Measurements from ENCODE around the gene HLA-DPB1.

DNA sequence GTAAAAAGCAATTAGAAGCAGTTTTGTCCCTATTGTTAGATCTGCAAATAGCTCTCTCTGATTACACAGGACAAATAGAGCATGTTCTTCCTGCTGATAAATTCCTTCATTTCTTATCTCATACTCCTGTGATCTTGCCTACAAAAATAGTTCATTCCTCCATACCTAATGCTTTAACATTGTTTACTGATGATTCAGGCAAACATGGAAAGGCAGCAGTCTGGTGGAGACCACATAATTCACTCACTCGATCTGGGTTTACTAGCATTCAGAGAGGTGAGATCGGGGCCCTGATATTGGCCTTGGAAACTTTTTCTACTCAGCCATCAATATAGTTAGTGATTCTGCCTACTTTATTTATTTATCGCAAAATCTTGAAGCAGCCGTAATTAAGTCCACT is 22.6 kb upstream of the HLA-DPB1 start:
- TF ChIP-seq EZH2 (IDR thresholded peaks at IDR 0.05; ENCODE audit: insufficient read depth, poor library complexity, severe bottlenecking) (no peak), EZH2phosphoT487 (IDR thresholded peaks at IDR 0.05; ENCODE audit: insufficient read depth, low read depth) (no peak)

Measured in GM23248 (cell line).